Peyer's patch (tissue), 4 donors: Measurements from ENCODE around the gene ASNS. TPM values are rescaled to one million over a fixed set of nuclear protein-coding genes. Genes with fewer than 3 reads are reported as not detected.
"Not testable (repeated sequence)": the region's sequence is repeated elsewhere in the genome, so short reads cannot be mapped to it uniquely, and the experiment has no call there.

Experiments used
- DNase-seq, 3 donors: peaks; one replicate each; pipeline ENCODE4 v3.0.0-alpha.2; 2017 to 2019
- H3K27ac ChIP-seq, 4 donors: fragments of 200-600 bp; sonication (generic); one replicate each; pipeline ENCODE4 v1.5.1; 2016 to 2019
- H3K27me3 ChIP-seq, 2 donors: fragments of 200-600 bp; sonication (generic); one replicate each; pipeline ENCODE4 v1.5.1; 2019
- H3K36me3 ChIP-seq, 3 donors: fragments of 200-600 bp; sonication (generic); one replicate each; pipeline ENCODE4 v1.5.1; 2016 to 2019
- H3K4me1 ChIP-seq, 4 donors: fragments of 200-600 bp; sonication (generic); one replicate each; pipeline ENCODE4 v1.5.1; 2016 to 2019
- H3K4me3 ChIP-seq, 4 donors: fragments of 200-600 bp; sonication (generic); 1 replicate in 3 of 4; 2 replicates in 1 of 4; pipeline ENCODE4 v1.5.1; 2016 to 2019; ENCODE audit warnings: mild to moderate bottlenecking in 1 of 4
- H3K9me3 ChIP-seq, 4 donors: fragments of 200-600 bp; sonication (generic); one replicate each; pipeline ENCODE4 v1.5.1; 2016 to 2019; ENCODE audit warnings: mild to moderate bottlenecking in 1 of 4
- CTCF ChIP-seq, 6 experiments: fragments of 450-650 bp in 4 of 6; fragments of 200-600 bp in 2 of 6; sonication (generic) in 1 of 6; IDR thresholded peaks; one replicate each; pipeline ENCODE4 v1.5.1; 2017 to 2019; ENCODE audit warnings: antibody characterized with exemption in 6 of 6, mild to moderate bottlenecking in 3 of 6, moderate library complexity in 1 of 6
- POLR2A ChIP-seq, 2 donors: fragments of 450-650 bp; IDR thresholded peaks; one replicate each; pipeline ENCODE4 v1.5.1; 2017; ENCODE audit warnings: antibody characterized with exemption in 2 of 2, mild to moderate bottlenecking in 2 of 2, moderate library complexity in 2 of 2
- total RNA-seq, 4 donors: library from RNA; depleted of rRNA; stranded (reverse); fragments of >200 nt; gene quantifications; one replicate each; pipeline ENCODE4 v1.1.0, GENCODE V29; 2016

ASNS gene
- 10 to 100 TPM in 2 of 4 donors, 1 to 10 TPM in 2; 3.5 to 16.5 (median 8.4) TPM for total RNA-seq

- TF ChIP-seq POLR2A (IDR thresholded peaks at IDR 0.05) (peak; percentile 20 to 70), CTCF (IDR thresholded peaks at IDR 0.05) (peak in 1 of 6 experiments; percentile 10)
- Histone ChIP-seq H3K36me3 (no peaks in the 10 kb centered on the region), H3K27me3 (no peaks in the 10 kb centered on the region), H3K9me3 (no peaks in the 10 kb centered on the region), H3K27ac (peak within 1 kb of the TSS; percentile 68 to 83 (median 73)), H3K4me1 (peaks cover 0 to 7% (median 0%) of the 10 kb centered on the region in 4 donors), H3K4me3 (peak within 1 kb of the TSS; percentile 65 to 80 (median 66))
- peak; percentile 90 to 96 (median 94) for DNase-seq
These were observed at the start of gene ASNS for GRCh38 chr7:97872025-97872669. TSS of gene ASNS (minus strand) at chr7:97872408. CDS start at chr7:97869156, 3,252 bp downstream.

GRCh38 chr7:97921254-97921653 is 49.0 kb upstream of the ASNS start:
- not testable (repeated sequence) for DNase-seq, H3K4me3 ChIP-seq, H3K4me1 ChIP-seq, H3K27ac ChIP-seq, H3K27me3 ChIP-seq, H3K36me3 ChIP-seq, H3K9me3 ChIP-seq

- not testable (repeated sequence) for H3K4me1 ChIP-seq, DNase-seq, H3K27ac ChIP-seq, H3K9me3 ChIP-seq, H3K27me3 ChIP-seq, H3K36me3 ChIP-seq, H3K4me3 ChIP-seq
These were observed 43.1 kb upstream of the ASNS start for GRCh38 chr7:97915267-97915666.

GRCh38 chr7:97912294-97912693 is 40.1 kb upstream of the ASNS start:
- H3K27me3 ChIP-seq, H3K27ac ChIP-seq, DNase-seq, H3K4me3 ChIP-seq, H3K9me3 ChIP-seq, H3K4me1 ChIP-seq, H3K36me3 ChIP-seq: not testable (repeated sequence)

- not testable (repeated sequence) for H3K27me3 ChIP-seq, DNase-seq, H3K4me3 ChIP-seq, H3K9me3 ChIP-seq, H3K27ac ChIP-seq, H3K4me1 ChIP-seq, H3K36me3 ChIP-seq
These were observed 24.7 kb upstream of the ASNS start for GRCh38 chr7:97896893-97897292.

- not testable (repeated sequence) for H3K4me3 ChIP-seq, H3K27ac ChIP-seq, DNase-seq, H3K4me1 ChIP-seq, H3K36me3 ChIP-seq, H3K27me3 ChIP-seq, H3K9me3 ChIP-seq
These were observed 19.5 kb upstream of the ASNS start for GRCh38 chr7:97891721-97892120.

GRCh38 chr7:97879527-97879926 is 7.3 kb upstream of the ASNS start:
- H3K27me3 ChIP-seq, H3K27ac ChIP-seq, DNase-seq, H3K4me1 ChIP-seq, H3K36me3 ChIP-seq, H3K4me3 ChIP-seq, H3K9me3 ChIP-seq: not testable (repeated sequence)

GRCh38 chr7:97874894-97875293 is 2.7 kb upstream of the ASNS start:
- not testable (repeated sequence) for H3K4me3 ChIP-seq, H3K27me3 ChIP-seq, H3K4me1 ChIP-seq, DNase-seq, H3K27ac ChIP-seq, H3K36me3 ChIP-seq, H3K9me3 ChIP-seq

GRCh38 chr7:97873606-97874005 is 1.4 kb upstream of the ASNS start:
- DNase-seq, result no peak
- Histone ChIP-seq H3K4me3 (no peak overlapping the region), H3K27ac (no peak overlapping the region), H3K36me3 (no peaks in the 10 kb centered on the region), H3K9me3 (no peaks in the 10 kb centered on the region), H3K27me3 (no peaks in the 10 kb centered on the region), H3K4me1 (peaks cover 0 to 7% (median 0%) of the 10 kb centered on the region in 4 donors)
- TF ChIP-seq CTCF (IDR thresholded peaks at IDR 0.05) (no peak), POLR2A (IDR thresholded peaks at IDR 0.05) (no peak)
